ENCODE data around the gene SYPL1. TPM values are rescaled to one million over a fixed set of nuclear protein-coding genes. Genes with fewer than 3 reads are reported as not detected.

Gene SYPL1
- total and polyA plus RNA-seq, 2 donors (not counting 1 experiment from before 2014, with no cell fraction given), result 58.5 to 130 TPM

DNA sequence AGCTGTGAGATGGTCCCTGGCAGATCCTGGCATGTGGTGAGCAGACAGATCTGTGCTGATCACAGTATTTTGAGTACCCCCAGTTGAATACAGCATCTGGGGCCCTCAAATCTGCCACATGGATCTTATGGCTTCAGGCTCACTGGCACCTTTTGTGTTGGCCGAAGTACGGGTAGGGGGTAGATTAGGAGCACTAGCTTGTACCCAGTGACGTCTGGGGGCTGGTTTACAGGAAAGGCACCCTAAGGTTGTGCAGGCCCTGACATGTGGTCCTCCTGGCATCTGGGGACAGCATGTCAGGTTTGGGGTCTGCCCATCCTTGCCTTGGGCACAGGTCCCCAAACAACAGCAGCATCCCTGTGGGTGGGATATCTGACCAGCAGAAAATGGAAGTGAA is 53.2 kb downstream of the SYPL1 start:
- H4K20me1 ChIP-seq (ENCODE audit: control insufficient read depth, insufficient read depth, low read length, poor library complexity, severe bottlenecking), result no peaks in the 10 kb centered on the region
- peaks cover 0 to 19% (median 1%) of the 10 kb centered on the region in 3 donors for H3K9me3 ChIP-seq (ENCODE audit: control extremely low read depth in 1 of 3, control insufficient read depth in 2 of 3, insufficient read depth in 1 of 3, low read length in 2 of 3)
- peak overlapping the region; percentile 73 for H3K4me3 Mint-ChIP-seq
- peak overlapping the region; percentile 50 for H3K9ac ChIP-seq (ENCODE audit: low read length)
- peaks cover 5% of the 10 kb centered on the region for H3K79me2 ChIP-seq (ENCODE audit: control insufficient read depth, insufficient read depth, low read length)
- H3K27ac Mint-ChIP-seq, result peak overlapping the region; percentile 96
- peak overlapping the region; percentile 23 for H2AFZ ChIP-seq (ENCODE audit: insufficient read depth, low read depth, low read length, poor library complexity, severe bottlenecking)
- intact Hi-C loops (cut with micrococcal nuclease), result loop anchor here (1.0 to 10.0 kb wide), 4 partner anchors 12 to 406 kb away; partner anchors contain the start of gene SYPL1
- H3K9me3 Mint-ChIP-seq (ENCODE audit: insufficient read depth), result no peaks in the 10 kb centered on the region
- POLR2A ChIA-PET, result interaction anchor here (1.1 to 7.3 kb wide), 8 partner anchors 8 to 96 kb away, joined by 3 to 148 read pairs (median 16); partner anchors contain the start of gene SYPL1
- no peak for ATAC-seq (ENCODE audit: low read depth)
- H3K27me3 ChIP-seq (replicated peaks in 1 of 4; ENCODE audit: control extremely low read depth in 1 of 4, control insufficient read depth in 3 of 4, insufficient read depth in 4 of 4, low read length in 3 of 4), result no peaks in the 10 kb centered on the region
- TF ChIP-seq, protein P1, sequence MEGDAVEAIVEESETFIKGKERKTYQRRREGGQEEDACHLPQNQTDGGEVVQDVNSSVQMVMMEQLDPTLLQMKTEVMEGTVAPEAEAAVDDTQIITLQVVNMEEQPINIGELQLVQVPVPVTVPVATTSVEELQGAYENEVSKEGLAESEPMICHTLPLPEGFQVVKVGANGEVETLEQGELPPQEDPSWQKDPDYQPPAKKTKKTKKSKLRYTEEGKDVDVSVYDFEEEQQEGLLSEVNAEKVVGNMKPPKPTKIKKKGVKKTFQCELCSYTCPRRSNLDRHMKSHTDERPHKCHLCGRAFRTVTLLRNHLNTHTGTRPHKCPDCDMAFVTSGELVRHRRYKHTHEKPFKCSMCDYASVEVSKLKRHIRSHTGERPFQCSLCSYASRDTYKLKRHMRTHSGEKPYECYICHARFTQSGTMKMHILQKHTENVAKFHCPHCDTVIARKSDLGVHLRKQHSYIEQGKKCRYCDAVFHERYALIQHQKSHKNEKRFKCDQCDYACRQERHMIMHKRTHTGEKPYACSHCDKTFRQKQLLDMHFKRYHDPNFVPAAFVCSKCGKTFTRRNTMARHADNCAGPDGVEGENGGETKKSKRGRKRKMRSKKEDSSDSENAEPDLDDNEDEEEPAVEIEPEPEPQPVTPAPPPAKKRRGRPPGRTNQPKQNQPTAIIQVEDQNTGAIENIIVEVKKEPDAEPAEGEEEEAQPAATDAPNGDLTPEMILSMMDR (IDR thresholded peaks at IDR 0.05), result no peak
- no peak for TF ChIP-seq EZH2 (IDR thresholded peaks at IDR 0.05; ENCODE audit: borderline replicate concordance, insufficient read depth, low read depth, low read length, poor library complexity, severe bottlenecking)
- WGBS (ENCODE audit: insufficient coverage), result 83% methylated on average over 3 of the region's 3 CpGs
- H3K4me1 ChIP-seq (ENCODE audit: control insufficient read depth in 2 of 2, insufficient read depth in 2 of 2, low read length in 2 of 2), result peaks cover 71 to 76% of the 10 kb centered on the region in 2 donors
- H3K27me3 Mint-ChIP-seq, result no peaks in the 10 kb centered on the region
- peak overlapping the region; percentile 74 for H3K4me2 ChIP-seq (replicated peaks; ENCODE audit: low read depth, low read length, poor library complexity, severe bottlenecking)
- H3K4me3 ChIP-seq (ENCODE audit: control extremely low read depth in 1 of 5, extremely low read depth in 1 of 5, insufficient read depth in 1 of 5, low read depth in 2 of 5, low read length in 4 of 5), result no peak overlapping the region
- CTCF ChIA-PET, result interaction anchor here (1.4 to 13.0 kb wide), 15 partner anchors 9 to 109 kb away, joined by 5 to 390 read pairs (median 30); partner anchors contain the start of gene SYPL1
- no peaks in the 10 kb centered on the region for H3K36me3 ChIP-seq (replicated peaks in 1 of 2; ENCODE audit: control extremely low read depth in 1 of 2, control insufficient read depth in 1 of 2, extremely low read depth in 1 of 2, insufficient read depth in 2 of 2, low read length in 1 of 2)
- H3K27ac ChIP-seq (ENCODE audit: low read length in 2 of 2), result peak overlapping the region; percentile 89 to 94
- no peak for DNase-seq
- H3K4me1 Mint-ChIP-seq, result peaks cover 74% of the 10 kb centered on the region

All from B cell (primary cell).